MM.1S (cell line): ENCODE data around the gene ZFR.

Experiments
- DNase-seq: peaks from one replicate; pipeline ENCODE4 v3.0.0-alpha.2; 2015
- H2AFZ ChIP-seq: fragments of 300-600 bp; sonication (generic); 2 replicates; pipeline ENCODE4 v1.6.0; 2016; ENCODE audit warnings: antibody characterized with exemption, low read length
- H3F3A ChIP-seq: fragments of 300-600 bp; sonication (generic); 2 replicates; pipeline ENCODE4 v1.6.1; 2016; ENCODE audit warnings: mild to moderate bottlenecking, antibody characterized with exemption, low read length, moderate library complexity, mixed read lengths; ENCODE audit not compliant: insufficient read depth
- H3K27ac ChIP-seq: fragments of 300-600 bp; sonication (generic); 2 replicates; pipeline ENCODE4 v1.5.1; 2016; ENCODE audit warnings: mild to moderate bottlenecking, low read length
- H3K27me3 ChIP-seq: fragments of 300-600 bp; sonication (generic); replicated peaks from 2 replicates; pipeline ENCODE4 v1.6.0; 2016; ENCODE audit warnings: low read length; ENCODE audit not compliant: insufficient read depth
- H3K36me3 ChIP-seq: fragments of 300-600 bp; sonication (generic); replicated peaks from 2 replicates; pipeline ENCODE4 v1.6.1; 2016; ENCODE audit warnings: mild to moderate bottlenecking, low read length, mixed read lengths; ENCODE audit not compliant: insufficient read depth
- H3K4me1 ChIP-seq: fragments of 300-600 bp; sonication (generic); 2 replicates; pipeline ENCODE4 v1.6.1; 2016; ENCODE audit warnings: low read length, mixed read lengths
- H3K4me2 ChIP-seq: fragments of 300-600 bp; sonication (generic); 2 replicates; pipeline ENCODE4 v1.6.0; 2016; ENCODE audit warnings: low read depth, low read length
- H3K4me3 ChIP-seq: fragments of 300-600 bp; sonication (generic); 2 replicates; pipeline ENCODE4 v1.5.1; 2016; ENCODE audit warnings: low read length, mixed read lengths
- H3K79me2 ChIP-seq: fragments of 300-600 bp; sonication (generic); 2 replicates; pipeline ENCODE4 v1.6.1; 2016; ENCODE audit warnings: mixed run types, low read length, mixed read lengths
- H3K9ac ChIP-seq: fragments of 300-600 bp; sonication (generic); 2 replicates; pipeline ENCODE4 v1.6.1; 2016; ENCODE audit warnings: low read length, mixed read lengths
- H3K9me2 ChIP-seq: fragments of 300-600 bp; sonication (generic); replicated peaks from 2 replicates; pipeline ENCODE4 v1.6.1; 2016; ENCODE audit warnings: mild to moderate bottlenecking, low read length, mixed read lengths; ENCODE audit not compliant: insufficient read depth
- H3K9me3 ChIP-seq: fragments of 300-600 bp; sonication (generic); replicated peaks from 2 replicates; pipeline ENCODE4 v1.6.1; 2016; ENCODE audit warnings: mild to moderate bottlenecking, low read length, mixed read lengths; ENCODE audit not compliant: insufficient read depth
- H4K20me1 ChIP-seq: fragments of 300-600 bp; sonication (generic); 2 replicates; pipeline ENCODE4 v1.6.1; 2016; ENCODE audit warnings: mild to moderate bottlenecking, low read length, moderate library complexity, mixed read lengths; ENCODE audit not compliant: insufficient read depth
- CTCF ChIP-seq: fragments of 300-600 bp; sonication (generic); IDR thresholded peaks from 2 replicates; pipeline ENCODE4 v1.5.1; 2016; ENCODE audit warnings: antibody characterized with exemption, low read length, mixed read lengths
- EZH2 ChIP-seq: fragments of 300-600 bp; sonication (generic); optimal IDR thresholded peaks from 2 replicates; pipeline ENCODE3; 2017; ENCODE audit warnings: low read depth, mild to moderate bottlenecking, antibody characterized with exemption, low read length, mixed read lengths
- EZH2phosphoT487 ChIP-seq: fragments of 300-600 bp; sonication (generic); IDR thresholded peaks from 2 replicates; pipeline ENCODE4 v1.6.1; 2018; ENCODE audit warnings: antibody characterized with exemption, low read length

The ZFR gene

GRCh38 chr5:32461441-32462120, 17.0 kb upstream of the ZFR start:
- TF ChIP-seq CTCF, result no peak
- no peak overlapping the region for H2AFZ ChIP-seq

GRCh38 chr5:32460702-32461101, 16.2 kb upstream of the ZFR start:
- no peak overlapping the region for H2AFZ ChIP-seq
- no peaks in the 10 kb centered on the region for H3K79me2 ChIP-seq
- no peaks in the 10 kb centered on the region for H3K36me3 ChIP-seq
- H3K9me2 ChIP-seq, result no peaks in the 10 kb centered on the region
- no peaks in the 10 kb centered on the region for H3K27me3 ChIP-seq
- no peaks in the 10 kb centered on the region for H4K20me1 ChIP-seq
- H3K9ac ChIP-seq, result no peak overlapping the region
- no peak for TF ChIP-seq EZH2phosphoT487
- TF ChIP-seq EZH2, result no peak
- TF ChIP-seq CTCF, result no peak
- H3K4me1 ChIP-seq, result no peaks in the 10 kb centered on the region
- H3K4me2 ChIP-seq, result no peak overlapping the region
- H3K9me3 ChIP-seq, result no peaks in the 10 kb centered on the region
- H3K27ac ChIP-seq, result no peak overlapping the region
- no peak overlapping the region for H3K4me3 ChIP-seq
- no peaks in the 10 kb centered on the region for H3F3A ChIP-seq
- no peak for DNase-seq

More at GRCh38 chr5:32461441-32462120, 17.0 kb upstream of the ZFR start:
- no peaks in the 10 kb centered on the region for H3K36me3 ChIP-seq
- no peak overlapping the region for H3K4me2 ChIP-seq
- H3K9me3 ChIP-seq, result no peaks in the 10 kb centered on the region
- no peak overlapping the region for H3K27ac ChIP-seq
- DNase-seq, result no peak
- H3K4me3 ChIP-seq, result no peak overlapping the region
- H3K9ac ChIP-seq, result no peak overlapping the region
- H3K79me2 ChIP-seq, result no peaks in the 10 kb centered on the region
- H3F3A ChIP-seq, result no peaks in the 10 kb centered on the region
- H3K4me1 ChIP-seq, result no peaks in the 10 kb centered on the region
- H4K20me1 ChIP-seq, result no peaks in the 10 kb centered on the region
- no peaks in the 10 kb centered on the region for H3K27me3 ChIP-seq
- H3K9me2 ChIP-seq, result no peaks in the 10 kb centered on the region

- no peak overlapping the region for H3K9ac ChIP-seq
- H3K36me3 ChIP-seq, result no peaks in the 10 kb centered on the region
- no peak for DNase-seq
- no peaks in the 10 kb centered on the region for H3K27me3 ChIP-seq
- H3K4me3 ChIP-seq, result no peak overlapping the region
- no peaks in the 10 kb centered on the region for H4K20me1 ChIP-seq
- no peaks in the 10 kb centered on the region for H3K9me2 ChIP-seq
- H3F3A ChIP-seq, result no peaks in the 10 kb centered on the region
- H3K9me3 ChIP-seq, result no peaks in the 10 kb centered on the region
- H3K79me2 ChIP-seq, result no peaks in the 10 kb centered on the region
- H2AFZ ChIP-seq, result no peak overlapping the region
- H3K4me1 ChIP-seq, result no peaks in the 10 kb centered on the region
- TF ChIP-seq EZH2 (no peak), EZH2phosphoT487 (no peak), CTCF (no peak)
- H3K4me2 ChIP-seq, result no peak overlapping the region
- no peak overlapping the region for H3K27ac ChIP-seq
Measured at GRCh38 chr5:32458880-32459495, 14.4 kb upstream of the ZFR start.
